Vagina (tissue), 2 donors: ENCODE data around the gene ASPA.

Experiments
- CTCF ChIP-seq, 3 experiments: fragments of 450-650 bp in 2 of 3; fragments of 200-600 bp in 1 of 3; sonication (generic) in 1 of 3; IDR thresholded peaks; one replicate each; pipeline ENCODE4 v1.5.1; 2017 to 2019; ENCODE audit warnings: antibody characterized with exemption in 3 of 3, mild to moderate bottlenecking in 2 of 3, moderate library complexity in 2 of 3
- POLR2A ChIP-seq, 2 donors: fragments of 450-650 bp; IDR thresholded peaks; one replicate each; pipeline ENCODE4 v1.6.1; 2017; ENCODE audit warnings: antibody characterized with exemption in 2 of 2, mild to moderate bottlenecking in 2 of 2, moderate library complexity in 2 of 2

- TF ChIP-seq CTCF (IDR thresholded peaks at IDR 0.05) = no peak
- TF ChIP-seq POLR2A (IDR thresholded peaks at IDR 0.05) = no peak
These were observed 66.8 kb downstream of the ASPA start for GRCh38 chr17:3542410-3543088.
